ENCODE measurements around the gene CACNG6.

GRCh38 chr19:54021363-54021762 lies 29.9 kb downstream of the CACNG6 start:
- TF ChIP-seq CTCF (conservative IDR thresholded peaks at IDR 0.05 in 1 of 2, IDR thresholded peaks at IDR 0.05 in 1 of 2; ENCODE audit: low read depth in 1 of 2, low read length in 2 of 2) (no peak), EZH2 (IDR thresholded peaks at IDR 0.05; ENCODE audit: low read length, missing control alignments) (no peak)
